K562 (cell line): Measurements from ENCODE around the gene IL20RA. TPM values are rescaled to one million over a fixed set of nuclear protein-coding genes. Genes with fewer than 3 reads are reported as not detected.

Source experiments
- ATAC-seq: fragments of 200-7000 bp; cut with Tn5 transposase; 3 replicates; pipeline ENCODE4 v1.9.1; 2020; ENCODE audit warnings: moderate library complexity
- BruUV-seq: library from RNA; stranded (reverse); fragments of 400-500 nt; replicated peaks from 2 replicates; lab custom pipeline; 2021; lab: Mats Ljungman, UMichigan
- CTCF ChIA-PET: fragments of 300-600 bp; formaldehyde crosslinking; extraction: SDS; loops from one replicate; lab custom pipeline; 2021; ENCODE audit warnings: low intra/inter-chr PET ratio; lab: Yijun Ruan, JAX
- POLR2A ChIA-PET: fragments of 300-600, 350-650 bp; sonication (Branson Sonifier 250); formaldehyde crosslinking; extraction: SDS; loops from one replicate; lab custom pipeline; 2021; ENCODE audit warnings: antibody characterized with exemption, inconsistent platforms; lab: Yijun Ruan, JAX
- DNase-seq, 4 experiments: peaks; one replicate each; pipeline versions ENCODE4 v3.0.0 to v3.0.0-alpha.2; 2011 to 2018; ENCODE audit warnings: low spot score in 3 of 4, mixed read lengths in 3 of 4; ENCODE audit errors: extremely low read depth in 1 of 4
- FAIRE-seq: peaks from 2 replicates; lab custom pipeline; 2011; peaks lifted over from hg19 to GRCh38; lab: Jason Lieb, UNC
- H2AFZ ChIP-seq: 2 replicates; pipeline ENCODE4 v1.6.0; 2011; ENCODE audit warnings: low read depth, low read length, control low read depth, inconsistent platforms
- H3K27ac ChIP-seq: fragments of 200-600 bp; 3 replicates; pipeline ENCODE4 v1.8.0; 2011; ENCODE audit warnings: low read depth, mild to moderate bottlenecking, control low read depth, inconsistent platforms, low read length, moderate library complexity, mixed read lengths; ENCODE audit errors: extremely low read depth
- H3K27me3 ChIP-seq, 2 experiments: fragments of 300-600 bp in 1 of 2; 2 replicates in 1 of 2; 3 replicates in 1 of 2; pipeline versions ENCODE4 v1.6.0 to v1.8.0; 2011; ENCODE audit warnings: inconsistent platforms in 2 of 2, low read length in 2 of 2, mild to moderate bottlenecking in 1 of 2, mixed read lengths in 1 of 2, moderate library complexity in 1 of 2; ENCODE audit not compliant: control insufficient read depth in 2 of 2, insufficient read depth in 2 of 2
- H3K36me3 ChIP-seq: fragments of 300-600 bp; 3 replicates; pipeline ENCODE4 v1.8.0; 2011; ENCODE audit warnings: mild to moderate bottlenecking, low read length, inconsistent platforms; ENCODE audit not compliant: control insufficient read depth, insufficient read depth
- H3K4me1 ChIP-seq, 2 experiments: fragments of 200-600 bp in 1 of 2; replicated peaks in 1 of 2; 2 replicates in 1 of 2; 3 replicates in 1 of 2; pipeline versions ENCODE4 v1.5.1 to v1.8.0; 2011; ENCODE audit warnings: inconsistent platforms in 2 of 2, low read length in 2 of 2, mild to moderate bottlenecking in 1 of 2, mixed read lengths in 1 of 2, moderate library complexity in 1 of 2; ENCODE audit not compliant: control insufficient read depth in 2 of 2, insufficient read depth in 2 of 2
- H3K4me2 ChIP-seq: 2 replicates; pipeline ENCODE4 v1.6.1; 2011; ENCODE audit warnings: low read length, control low read depth, inconsistent platforms, mixed read lengths; ENCODE audit not compliant: insufficient read depth
- H3K4me3 ChIP-seq: fragments of 200-600 bp; sonication (generic), shearing (Covaris generic); 2 replicates; pipeline ENCODE4 v1.5.1; 2016; ENCODE audit warnings: control low read depth, inconsistent platforms
- H3K79me2 ChIP-seq: fragments of 200-600 bp; 3 replicates; pipeline ENCODE4 v1.8.0; 2011; ENCODE audit warnings: low read length, inconsistent platforms; ENCODE audit not compliant: control insufficient read depth, insufficient read depth
- H3K9ac ChIP-seq, 2 experiments: 2 replicates each; pipeline versions ENCODE4 v1.6.0 to v1.6.1; 2011; ENCODE audit warnings: low read depth in 2 of 2, low read length in 2 of 2, control low read depth in 1 of 2, inconsistent platforms in 1 of 2, mild to moderate bottlenecking in 1 of 2, mixed read lengths in 1 of 2; ENCODE audit not compliant: insufficient read depth in 1 of 2
- H3K9me1 ChIP-seq: one replicate; pipeline ENCODE4 v1.6.0; 2011; ENCODE audit warnings: inconsistent platforms, mild to moderate bottlenecking, low read length, moderate library complexity; ENCODE audit not compliant: control insufficient read depth, insufficient read depth
- H3K9me3 ChIP-seq: replicated peaks from 2 replicates; pipeline ENCODE4 v1.5.1; 2011; ENCODE audit warnings: low read depth, low read length, inconsistent platforms; ENCODE audit not compliant: control insufficient read depth, insufficient read depth
- H4K20me1 ChIP-seq: replicated peaks from 2 replicates; pipeline ENCODE4 v1.6.1; 2011; ENCODE audit warnings: low read length, inconsistent platforms, mixed read lengths; ENCODE audit not compliant: control insufficient read depth, insufficient read depth
- ATF7 ChIP-seq: fragments of 450-650 bp; IDR thresholded peaks from 2 replicates; pipeline ENCODE4 v1.7.1; 2014; ENCODE audit warnings: mild to moderate bottlenecking, moderate library complexity
- BACH1 ChIP-seq: fragments of 200-800 bp; sonication (Bioruptor generic); IDR thresholded peaks from 2 replicates; pipeline ENCODE4 v1.6.1; 2016; ENCODE audit warnings: missing genetic modification characterization, missing compliant biosample characterization
- CBFA2T2 ChIP-seq: fragments of 450-650 bp; conservative IDR thresholded peaks from 2 replicates; pipeline ENCODE4 v1.6.1; 2017; ENCODE audit warnings: mild to moderate bottlenecking
- ELF2 ChIP-seq: fragments of 250-450 bp; sonication (Bioruptor Pico); IDR thresholded peaks from 2 replicates; pipeline ENCODE4 v1.5.0; 2021; ENCODE audit warnings: mild to moderate bottlenecking
- FOSL1 ChIP-seq: fragments of 200-800 bp; sonication (Bioruptor generic); conservative IDR thresholded peaks from 2 replicates; pipeline ENCODE4 v1.6.1; 2016; ENCODE audit warnings: missing genetic modification characterization, missing compliant biosample characterization
- MAFG ChIP-seq: fragments of 450-650 bp; conservative IDR thresholded peaks from 2 replicates; pipeline ENCODE4 v1.6.1; 2016; ENCODE audit warnings: missing genetic modification characterization, missing compliant biosample characterization
- SMARCA4 ChIP-seq: fragments of 450-650 bp; IDR thresholded peaks from 2 replicates; pipeline ENCODE4 v1.6.1; 2016
- TCF7L2 ChIP-seq: fragments of 150-350 bp; IDR thresholded peaks from 2 replicates; pipeline ENCODE4 v1.6.1; 2016; ENCODE audit warnings: low read depth, mild to moderate bottlenecking, low read length, moderate library complexity
- ZNF780A ChIP-seq: fragments of 250-450 bp; sonication (Bioruptor Pico); IDR thresholded peaks from 2 replicates; pipeline ENCODE4 v1.5.0; 2021; ENCODE audit warnings: mild to moderate bottlenecking
- WGBS: fragments of 100-300 bp; shearing (Covaris generic); methylation state at CpG from one replicate; pipeline ENCODE4 v1.1.6; 2016; ENCODE audit warnings: low coverage, mixed read lengths; ENCODE audit not compliant: insufficient coverage; ENCODE audit errors: missing lambda C conversion rate; 5-methylcytosine and 5-hydroxymethylcytosine counted together
- in situ Hi-C: fragments of 300-500 bp; cut with MboI; formaldehyde crosslinking; loops from 4 replicates; pipeline ENCODE4 v1.15.0; 2018; ENCODE audit warnings: inconsistent platforms, mixed read lengths
- intact Hi-C: fragments of 100-400 bp; cut with micrococcal nuclease; formaldehyde crosslinking; loops from 2 replicates; pipeline ENCODE4 v1.14.2; 2022
- polyA plus RNA-seq, 8 experiments: library from polyadenylated mRNA; depleted of rRNA in 4 of 8; stranded (reverse) in 5 of 8; unstranded in 3 of 8; fragments of >200 nt; fragmentation: Nextera tagmentation in 2 of 8; fragmentation: Illumina TruSeq in 1 of 8; extraction: Ambion mirVana in 2 of 8; extraction: Trizol in 1 of 8; gene quantifications; 2 replicates each; pipeline versions ENCODE4 v1.2.1 to v1.2.3, GENCODE V29; 2011 to 2014; ENCODE audit warnings: inconsistent platforms in 1 of 8, missing spikeins in 1 of 8
- total RNA-seq, 7 experiments: library from RNA; depleted of rRNA in 6 of 7; stranded (reverse); fragments of >200 nt in 6 of 7; fragmentation: Illumina TruSeq in 2 of 7; extraction: Trizol in 2 of 7; gene quantifications; 2 replicates each; pipeline versions ENCODE4 v1.2.1 to v1.2.3, GENCODE V29; 2011 to 2021; ENCODE audit warnings: low replicate concordance in 1 of 7

IL20RA gene
- total and polyA plus RNA-seq, 9 of the 15 experiments (the other 6 are each of a cell fraction or from before 2014, with no cell fraction given): not detected

- in situ Hi-C loops (no loop called here), intact Hi-C loops (no loop called here)
- TF ChIP-seq ATF7: no peak
- no peak for TF ChIP-seq SMARCA4
- no peak for TF ChIP-seq TCF7L2
- TF ChIP-seq MAFG (tag): 0 out of 2 replicates have a peak, but pooled peaks have one; percentile 12
- no peak for TF ChIP-seq ELF2
- TF ChIP-seq ZNF780A (CRISPR knock-in tag): no peak
- no peak for TF ChIP-seq CBFA2T2
- no peak for TF ChIP-seq BACH1 (tag)
- TF ChIP-seq FOSL1 (tag): peak; percentile 36; the same call in 1 of the 2 replicates
- ChIA-PET POLR2A (no interaction called here), CTCF (no interaction called here)
- FAIRE-seq (no peak), ATAC-seq (no peak), DNase-seq (no peak)
- H3K9me3 ChIP-seq: no peaks in the 10 kb centered on the region
- H3K9me1 ChIP-seq: no peaks in the 10 kb centered on the region
- no peak overlapping the region for H3K9ac ChIP-seq
- BruUV-seq: no TSS peak
- no peak overlapping the region for H3K4me3 ChIP-seq
- no peaks in the 10 kb centered on the region for H4K20me1 ChIP-seq
- no peak overlapping the region for H3K27ac ChIP-seq
- no peaks in the 10 kb centered on the region for H3K79me2 ChIP-seq
- no peak overlapping the region for H3K4me2 ChIP-seq
- H3K36me3 ChIP-seq: no peaks in the 10 kb centered on the region
- no peaks in the 10 kb centered on the region for H3K4me1 ChIP-seq
- WGBS: 3% methylated on average over 2 of the region's 2 CpGs
- no peak overlapping the region for H2AFZ ChIP-seq
- peaks cover 11 to 29% of the 10 kb centered on the region in 2 experiments; a peak in 4 of 5 replicates for H3K27me3 ChIP-seq
Measured at GRCh38 chr6:137011406-137011805, 33.4 kb downstream of the IL20RA start.
